Parathyroid adenoma (tissue), 2 donors: ENCODE measurements around the gene KTI12.

Experiments
- H2AFZ ChIP-seq: fragments of 300-600 bp; sonication (generic); one replicate; pipeline ENCODE4 v1.7.0; 2017; ENCODE audit warnings: antibody characterized with exemption, mild to moderate bottlenecking
- H3K27ac ChIP-seq: fragments of 300-600 bp; sonication (generic); one replicate; pipeline ENCODE4 v1.7.0; 2017
- H3K27me3 ChIP-seq: fragments of 300-600 bp; sonication (generic); one replicate; pipeline ENCODE4 v1.7.0; 2017; ENCODE audit warnings: low read length; ENCODE audit not compliant: control insufficient read depth, insufficient read depth
- H3K36me3 ChIP-seq: fragments of 300-600 bp; sonication (generic); one replicate; pipeline ENCODE4 v1.7.0; 2017; ENCODE audit warnings: low read length; ENCODE audit not compliant: control insufficient read depth, insufficient read depth
- H3K4me1 ChIP-seq: fragments of 300-600 bp; sonication (generic); one replicate; pipeline ENCODE4 v1.7.0; 2017; ENCODE audit warnings: control low read depth
- H3K4me2 ChIP-seq: fragments of 300-600 bp; sonication (generic); one replicate; pipeline ENCODE4 v1.7.0; 2017; ENCODE audit warnings: low read length
- H3K4me3 ChIP-seq: fragments of 300-600 bp; sonication (generic); one replicate; pipeline ENCODE4 v1.7.0; 2017; ENCODE audit warnings: low read depth, low read length
- H3K79me2 ChIP-seq: fragments of 300-600 bp; sonication (generic); one replicate; pipeline ENCODE4 v1.7.0; 2017; ENCODE audit warnings: control low read depth
- H3K9ac ChIP-seq: fragments of 300-600 bp; sonication (generic); one replicate; pipeline ENCODE4 v1.7.0; 2017; ENCODE audit warnings: mild to moderate bottlenecking
- H3K9me3 ChIP-seq: fragments of 300-600 bp; sonication (generic); one replicate; pipeline ENCODE4 v1.7.0; 2017; ENCODE audit warnings: low read length; ENCODE audit not compliant: control insufficient read depth
- TF ChIP-seq, protein P1 (sequence below): fragments of 300-600 bp; sonication (generic); IDR thresholded peaks from one replicate; pipeline ENCODE4 v1.7.0; 2017; ENCODE audit warnings: antibody characterized with exemption, mild to moderate bottlenecking
- donor health status: primary hyperparathyroidism.

Gene KTI12

GRCh38 chr1:52003877-52004276 lies 29.7 kb downstream of the KTI12 start:
- H3K4me2 ChIP-seq = no peak overlapping the region
- no peaks in the 10 kb centered on the region for H3K4me1 ChIP-seq
- no peaks in the 10 kb centered on the region for H3K27me3 ChIP-seq
- H3K27ac ChIP-seq = no peak overlapping the region
- H3K36me3 ChIP-seq = no peaks in the 10 kb centered on the region
- no peaks in the 10 kb centered on the region for H3K9me3 ChIP-seq
- no peak overlapping the region for H3K9ac ChIP-seq
- no peak overlapping the region for H3K4me3 ChIP-seq
- TF ChIP-seq, protein P1, sequence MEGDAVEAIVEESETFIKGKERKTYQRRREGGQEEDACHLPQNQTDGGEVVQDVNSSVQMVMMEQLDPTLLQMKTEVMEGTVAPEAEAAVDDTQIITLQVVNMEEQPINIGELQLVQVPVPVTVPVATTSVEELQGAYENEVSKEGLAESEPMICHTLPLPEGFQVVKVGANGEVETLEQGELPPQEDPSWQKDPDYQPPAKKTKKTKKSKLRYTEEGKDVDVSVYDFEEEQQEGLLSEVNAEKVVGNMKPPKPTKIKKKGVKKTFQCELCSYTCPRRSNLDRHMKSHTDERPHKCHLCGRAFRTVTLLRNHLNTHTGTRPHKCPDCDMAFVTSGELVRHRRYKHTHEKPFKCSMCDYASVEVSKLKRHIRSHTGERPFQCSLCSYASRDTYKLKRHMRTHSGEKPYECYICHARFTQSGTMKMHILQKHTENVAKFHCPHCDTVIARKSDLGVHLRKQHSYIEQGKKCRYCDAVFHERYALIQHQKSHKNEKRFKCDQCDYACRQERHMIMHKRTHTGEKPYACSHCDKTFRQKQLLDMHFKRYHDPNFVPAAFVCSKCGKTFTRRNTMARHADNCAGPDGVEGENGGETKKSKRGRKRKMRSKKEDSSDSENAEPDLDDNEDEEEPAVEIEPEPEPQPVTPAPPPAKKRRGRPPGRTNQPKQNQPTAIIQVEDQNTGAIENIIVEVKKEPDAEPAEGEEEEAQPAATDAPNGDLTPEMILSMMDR = no peak
- no peak overlapping the region for H2AFZ ChIP-seq
- H3K79me2 ChIP-seq = no peaks in the 10 kb centered on the region

- TF ChIP-seq, protein P1 = peak; percentile 82
These were observed 31.3 kb downstream of the KTI12 start for GRCh38 chr1:52002038-52002917.

DNA sequence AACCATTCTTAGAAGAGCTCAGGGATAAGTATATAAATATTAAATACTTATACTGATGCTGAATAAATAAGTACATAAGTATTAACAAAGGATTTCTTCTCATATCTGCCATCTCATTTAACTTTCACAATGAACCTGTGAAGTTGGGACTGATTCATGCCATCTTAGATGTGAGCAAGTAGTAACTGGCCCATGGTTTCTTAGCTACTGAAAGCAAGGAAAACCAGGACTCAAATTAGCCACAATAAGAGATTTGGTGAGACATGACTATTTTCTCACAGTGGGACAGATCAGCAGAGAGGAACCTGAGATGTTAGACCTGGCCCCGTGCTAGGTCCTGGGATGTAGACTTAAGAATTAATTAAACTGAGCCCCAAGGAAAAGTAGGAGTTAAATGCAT lies 34.9 kb downstream of the KTI12 start:
- no peak overlapping the region for H3K9ac ChIP-seq
- no peaks in the 10 kb centered on the region for H3K4me1 ChIP-seq
- H3K27ac ChIP-seq = no peak overlapping the region
- H3K36me3 ChIP-seq = no peaks in the 10 kb centered on the region
- H3K9me3 ChIP-seq = no peaks in the 10 kb centered on the region
- H3K4me3 ChIP-seq = no peak overlapping the region
- no peak overlapping the region for H2AFZ ChIP-seq
- no peaks in the 10 kb centered on the region for H3K79me2 ChIP-seq
- H3K4me2 ChIP-seq = no peak overlapping the region
- TF ChIP-seq, protein P1 = no peak
- H3K27me3 ChIP-seq = no peaks in the 10 kb centered on the region

More at GRCh38 chr1:52002038-52002917, 31.3 kb downstream of the KTI12 start:
- Histone ChIP-seq H2AFZ (no peak overlapping the region), H3K4me3 (no peak overlapping the region), H3K27ac (no peak overlapping the region), H3K4me2 (no peak overlapping the region), H3K9me3 (no peaks in the 10 kb centered on the region), H3K79me2 (no peaks in the 10 kb centered on the region), H3K36me3 (no peaks in the 10 kb centered on the region), H3K27me3 (no peaks in the 10 kb centered on the region), H3K4me1 (no peaks in the 10 kb centered on the region), H3K9ac (no peak overlapping the region)

- TF ChIP-seq, protein P1 = no peak
- Histone ChIP-seq H3K27ac (no peak overlapping the region), H3K36me3 (no peaks in the 10 kb centered on the region), H3K4me2 (no peak overlapping the region), H3K27me3 (no peaks in the 10 kb centered on the region), H2AFZ (no peak overlapping the region), H3K4me1 (no peaks in the 10 kb centered on the region), H3K79me2 (no peaks in the 10 kb centered on the region), H3K9ac (no peak overlapping the region), H3K4me3 (no peak overlapping the region), H3K9me3 (no peaks in the 10 kb centered on the region)
These were observed 35.6 kb downstream of the KTI12 start for GRCh38 chr1:51997974-51998382.
